ENCODE data around the gene RERE. TPM values are rescaled to one million over a fixed set of nuclear protein-coding genes. Genes with fewer than 3 reads are reported as not detected.
"Not testable (repeated sequence)": the region's sequence is repeated elsewhere in the genome, so short reads cannot be mapped to it uniquely, and the experiment has no call there.

The RERE gene
- total RNA-seq, 1 donor from 2014 or later = 17.4 TPM

DNA sequence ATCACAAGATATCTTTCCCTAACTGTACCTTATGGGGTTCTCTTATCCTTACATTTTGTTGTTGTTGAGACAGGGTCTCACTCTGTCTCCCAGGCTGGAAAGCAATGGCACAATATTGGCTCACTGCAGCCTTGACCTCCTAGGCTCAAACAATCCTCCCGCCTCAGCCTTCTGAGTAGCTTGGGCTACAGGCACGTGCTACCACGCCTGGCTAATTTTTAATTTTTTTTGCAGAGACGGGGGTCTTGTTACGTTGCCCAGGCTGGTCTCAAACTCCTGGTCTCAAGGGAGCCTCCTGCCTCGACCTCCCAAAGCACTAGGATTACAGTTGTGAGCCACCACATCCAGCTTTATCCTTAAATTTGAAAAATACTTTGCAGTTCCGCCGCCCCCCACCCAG lies 10.4 kb downstream of the RERE start:
- no peak for DNase-seq (ENCODE audit: low read depth)

DNA sequence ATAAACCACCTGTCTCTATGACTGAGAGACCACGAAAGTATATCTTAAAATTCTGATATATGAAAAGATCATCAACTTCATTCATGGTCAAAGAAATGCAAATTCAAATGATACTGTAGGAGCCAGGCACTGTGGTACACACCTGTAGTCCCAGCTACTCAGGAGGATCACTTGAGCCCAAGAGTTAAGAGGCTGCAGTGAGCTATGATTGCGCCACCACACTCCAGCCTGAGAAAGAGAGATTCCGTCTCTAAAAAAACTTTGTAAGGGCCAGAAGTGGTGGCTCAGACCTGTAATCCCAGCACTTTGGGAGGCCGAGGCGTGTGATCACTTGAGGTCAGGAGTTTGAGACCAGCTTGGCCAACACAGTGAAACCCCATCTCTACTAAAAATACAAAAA lies 17.0 kb downstream of the RERE start:
- no peak for DNase-seq (ENCODE audit: low read depth)

DNA sequence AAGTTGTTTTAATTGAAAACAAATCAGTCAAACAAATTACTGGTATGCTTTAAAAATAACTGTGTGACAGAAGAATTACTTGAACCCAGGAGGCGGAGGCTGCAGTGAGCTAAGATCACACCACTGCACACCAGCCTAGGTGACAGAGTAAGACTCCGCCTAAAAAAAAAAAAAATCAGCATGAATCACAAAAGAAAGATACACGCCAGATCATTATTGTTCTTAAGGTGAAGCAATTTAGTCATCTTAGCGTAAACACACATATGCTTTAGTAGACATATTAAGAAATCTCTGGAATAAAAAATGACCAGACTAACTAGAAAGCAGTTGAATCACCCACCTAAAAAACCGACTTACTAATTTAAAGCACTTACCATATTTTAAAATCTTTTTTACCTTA lies 20.2 kb downstream of the RERE start:
- no peak for DNase-seq (ENCODE audit: low read depth)

DNA sequence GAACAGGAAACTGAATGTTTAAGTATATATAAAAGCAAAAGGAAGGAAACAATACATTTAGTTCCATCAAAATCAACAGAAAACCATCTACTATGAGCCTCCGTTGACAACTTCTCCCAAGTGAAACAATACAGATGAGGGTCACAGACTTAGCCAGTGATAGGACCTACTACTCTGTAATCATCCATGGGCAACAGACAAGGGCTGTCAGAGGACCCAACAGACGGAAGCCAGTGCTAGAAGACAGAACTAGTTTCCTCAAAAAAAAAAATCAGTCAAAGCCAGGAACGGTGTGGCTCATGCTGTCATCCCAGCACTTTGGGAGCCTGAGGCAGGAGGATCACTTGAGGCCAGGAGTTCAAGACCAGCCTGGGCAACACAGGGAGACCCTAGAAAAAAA lies 20.6 kb downstream of the RERE start:
- no peak for DNase-seq (ENCODE audit: low read depth)

DNA sequence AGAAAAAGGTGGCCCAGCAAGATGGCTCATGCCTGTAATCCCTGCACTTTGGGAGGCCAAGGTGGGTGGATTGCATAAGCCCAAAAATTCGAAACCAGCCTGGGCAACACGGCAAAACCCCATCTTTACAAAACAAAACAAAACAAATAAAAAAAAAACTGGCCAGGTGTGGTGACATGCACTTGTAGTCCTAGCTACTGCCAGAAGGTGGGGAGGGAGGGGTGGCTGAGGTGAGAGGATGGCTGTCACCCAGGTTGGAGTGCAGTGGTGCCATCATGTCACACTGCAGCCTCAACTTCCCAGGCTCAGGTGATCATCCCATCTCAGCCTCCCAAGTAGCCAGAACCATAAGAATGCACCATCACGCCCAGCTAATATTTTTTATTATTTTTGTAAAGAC lies 22.8 kb downstream of the RERE start:
- DNase-seq (ENCODE audit: low read depth) = no peak

DNA sequence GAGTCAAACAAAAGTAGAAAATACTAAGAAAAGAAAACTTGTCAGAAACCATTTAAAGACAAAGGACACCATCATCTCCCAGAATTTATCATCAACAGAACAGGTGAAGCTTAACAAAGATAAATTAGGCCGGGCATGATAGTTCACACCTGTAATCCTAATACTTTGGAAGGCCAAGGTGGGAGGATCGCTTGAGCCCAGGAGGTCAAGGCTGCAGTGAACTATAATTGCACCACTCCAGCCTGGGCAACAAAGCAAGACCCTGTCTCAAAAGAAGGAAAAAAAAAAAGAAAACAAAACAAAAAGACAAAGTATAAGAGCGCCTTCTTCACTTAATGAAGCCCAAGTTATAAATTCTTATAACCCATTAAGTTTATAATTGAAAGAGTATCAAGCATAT lies 25.6 kb downstream of the RERE start:
- DNase-seq (ENCODE audit: low read depth) = no peak

DNA sequence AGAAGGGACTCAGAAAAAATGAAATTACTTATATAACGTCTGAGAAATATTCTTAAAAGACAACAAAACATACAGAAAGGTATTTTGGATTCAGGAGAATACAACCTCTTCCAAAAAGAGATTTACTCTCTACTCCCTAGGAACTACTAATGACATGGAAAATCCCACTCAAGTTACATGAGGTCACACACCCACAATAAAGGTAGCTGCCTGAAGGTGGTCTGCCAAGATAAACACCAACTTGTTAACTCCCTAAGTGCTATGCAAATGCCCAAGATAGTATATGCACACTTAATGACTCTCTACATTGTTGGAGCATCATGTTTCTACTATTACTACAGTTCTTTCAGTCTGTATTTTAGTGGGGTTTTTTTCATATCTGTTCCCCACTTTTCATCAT lies 26.5 kb downstream of the RERE start:
- no peak for DNase-seq (ENCODE audit: low read depth)

DNA sequence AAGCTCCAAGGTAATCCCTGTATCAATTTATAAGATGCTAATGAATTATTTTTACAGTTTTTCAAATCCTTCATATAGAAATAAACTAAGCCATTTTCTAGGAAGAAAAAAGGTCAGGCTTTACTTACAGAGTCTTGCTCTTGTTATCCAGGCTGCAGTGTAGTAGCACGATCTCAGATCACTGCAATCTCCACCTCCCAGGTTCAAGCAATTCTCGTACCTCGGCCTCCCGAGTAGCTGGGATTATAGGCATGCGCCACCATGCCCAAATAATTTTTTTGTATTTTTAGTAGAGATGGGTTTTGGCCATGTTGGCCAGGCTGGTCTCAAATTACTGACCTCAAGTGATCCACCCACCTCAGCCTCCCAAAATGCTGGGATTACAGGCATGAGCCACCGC lies 27.0 kb downstream of the RERE start:
- DNase-seq (ENCODE audit: low read depth) = no peak

DNA sequence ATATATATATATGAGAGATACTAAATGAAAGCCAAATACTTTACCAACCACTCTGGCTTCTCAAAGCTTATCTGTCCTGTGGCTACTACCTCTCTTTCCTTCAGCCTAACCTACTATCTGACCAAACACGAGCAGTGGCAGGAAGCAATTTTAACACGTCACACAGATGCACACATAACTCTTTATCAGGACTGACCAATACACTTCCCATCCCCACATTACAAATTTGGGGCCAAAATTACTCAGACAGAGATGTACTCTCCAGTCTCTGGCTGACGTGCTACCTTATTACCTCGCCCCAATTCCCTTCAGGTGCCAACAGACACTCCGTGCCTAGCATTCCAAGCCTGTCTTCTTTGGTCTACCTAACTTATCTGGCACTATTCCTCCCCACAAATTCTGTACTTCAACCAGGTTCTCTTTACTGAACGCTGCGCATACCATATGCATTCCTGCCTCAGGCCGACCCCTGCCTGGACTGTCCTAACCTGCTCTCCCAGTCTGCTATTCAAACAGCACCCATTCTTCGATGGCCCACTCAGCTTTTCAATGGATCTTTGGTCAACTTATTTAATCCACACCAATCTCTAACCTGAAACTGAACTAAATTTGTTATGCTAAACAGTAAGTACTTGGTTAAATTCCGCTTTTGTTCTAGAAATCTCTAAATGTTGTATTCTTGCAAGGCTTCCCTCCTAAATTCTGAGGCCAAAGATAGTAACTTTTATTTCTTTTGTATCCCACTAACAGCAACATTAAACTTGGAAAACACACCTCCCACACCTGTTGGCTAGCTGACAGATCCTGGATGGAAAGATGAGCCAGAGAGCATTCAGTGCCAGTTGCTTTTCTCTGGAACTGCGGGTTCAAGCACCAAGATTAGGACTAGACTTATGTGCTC lies 27.9 kb downstream of the RERE start:
- DNase-seq (ENCODE audit: low read depth) = no peak

DNA sequence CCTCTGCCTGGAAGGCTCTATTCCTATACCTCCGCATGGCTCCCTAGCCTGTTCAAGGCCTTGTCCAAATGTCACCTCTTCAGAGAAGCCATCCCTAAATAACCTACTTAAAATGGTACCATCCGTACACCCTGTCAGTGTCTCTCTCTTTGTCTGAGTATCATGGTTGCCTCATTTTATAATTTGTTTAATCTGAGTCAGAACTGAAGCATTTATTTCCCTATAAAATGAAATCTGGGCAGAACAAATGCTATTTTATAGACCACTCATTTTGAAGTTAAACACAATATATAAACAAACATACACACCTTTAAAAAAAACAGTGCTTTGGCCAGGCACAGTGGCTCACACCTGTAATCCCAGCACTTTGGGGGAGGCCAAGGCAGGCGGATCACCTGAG lies 30.2 kb downstream of the RERE start:
- DNase-seq (ENCODE audit: low read depth) = no peak

DNA sequence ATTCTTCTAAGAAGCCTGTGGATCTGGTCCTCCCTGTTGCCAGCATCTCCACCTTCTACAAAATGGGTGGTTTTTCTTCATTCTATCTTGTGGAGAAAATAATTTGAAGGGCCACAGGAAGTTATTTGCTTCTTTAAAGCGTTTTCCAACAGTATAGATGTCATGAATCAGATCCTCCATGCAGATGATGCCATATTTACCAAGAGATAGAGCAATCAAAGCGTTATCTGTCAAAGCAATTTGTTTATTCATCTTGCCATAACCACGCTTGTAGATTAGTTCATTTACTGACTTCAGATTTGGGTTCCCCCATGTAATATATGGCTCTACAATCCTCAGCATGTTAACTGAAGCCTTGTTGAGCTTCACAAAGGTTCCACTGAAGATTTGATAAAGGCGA lies 31.2 kb downstream of the RERE start:
- not testable (repeated sequence) for DNase-seq (ENCODE audit: low read depth)

DNA sequence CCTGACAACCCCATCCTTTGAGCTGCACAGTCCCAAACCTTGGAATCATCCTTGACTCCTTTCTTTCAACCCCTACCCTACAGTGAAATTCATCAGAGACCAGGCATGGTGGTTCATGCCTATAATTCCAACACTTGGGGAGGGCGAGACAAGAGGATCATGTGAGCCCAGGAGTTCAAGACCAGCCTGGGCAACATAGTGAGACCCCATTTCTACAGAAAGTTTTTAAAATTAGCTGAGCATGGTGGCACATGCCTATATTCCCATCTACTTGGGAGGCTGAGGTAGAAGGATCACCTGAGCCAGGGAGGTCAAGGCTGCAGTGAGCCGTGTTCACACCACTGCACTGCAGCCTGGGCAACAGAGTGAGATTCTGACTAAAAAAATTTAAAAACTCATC lies 34.5 kb downstream of the RERE start:
- DNase-seq (ENCODE audit: low read depth) = no peak

DNA sequence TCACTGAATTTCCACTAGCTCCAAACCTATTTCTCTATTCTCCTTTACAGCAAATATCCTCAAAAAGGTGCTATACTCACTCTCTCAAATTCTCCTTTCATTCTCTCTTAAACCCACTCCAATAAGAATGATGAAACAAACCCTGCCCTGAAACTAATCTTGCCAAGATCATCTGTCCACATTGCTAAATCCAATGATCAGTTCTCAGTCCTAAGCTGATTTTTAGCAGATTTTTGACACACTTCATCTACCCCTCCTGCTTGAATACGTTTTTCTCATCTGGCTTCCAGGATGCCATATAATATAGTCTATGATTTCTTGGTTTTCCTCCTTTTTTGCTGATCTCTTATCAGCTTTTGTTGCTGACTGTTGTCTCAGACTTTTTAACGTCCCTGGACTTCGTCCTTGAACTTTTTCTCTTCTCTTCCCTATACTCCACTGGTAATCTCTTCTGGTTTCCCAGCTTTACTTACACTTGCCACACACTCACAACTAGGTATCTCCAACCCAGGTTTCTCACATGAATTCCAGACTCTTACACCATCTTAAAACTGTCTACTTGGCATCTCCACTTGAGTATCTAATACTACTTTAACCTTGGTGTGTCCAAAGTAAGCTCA lies 35.3 kb downstream of the RERE start:
- DNase-seq (ENCODE audit: low read depth) = no peak

DNA sequence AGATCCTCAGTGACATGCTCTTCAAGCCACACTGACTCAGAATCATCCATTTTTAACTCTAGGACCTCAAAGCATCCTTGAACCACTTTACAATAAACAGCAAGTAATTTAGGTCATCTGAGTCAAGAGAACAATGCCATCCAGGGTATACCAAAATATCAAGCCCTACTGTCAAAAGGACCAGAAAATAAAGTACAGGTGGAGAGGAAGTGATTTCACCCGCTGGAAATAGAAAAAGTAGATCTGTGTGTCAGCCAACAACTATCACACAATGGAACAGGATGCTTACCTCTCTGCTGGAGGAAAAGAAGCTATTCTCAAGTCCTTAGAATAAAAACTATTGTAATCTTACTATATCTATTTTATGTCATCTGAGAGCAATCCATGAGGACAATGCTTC lies 37.0 kb downstream of the RERE start:
- peak; percentile 10 for DNase-seq (ENCODE audit: low read depth)

DNA sequence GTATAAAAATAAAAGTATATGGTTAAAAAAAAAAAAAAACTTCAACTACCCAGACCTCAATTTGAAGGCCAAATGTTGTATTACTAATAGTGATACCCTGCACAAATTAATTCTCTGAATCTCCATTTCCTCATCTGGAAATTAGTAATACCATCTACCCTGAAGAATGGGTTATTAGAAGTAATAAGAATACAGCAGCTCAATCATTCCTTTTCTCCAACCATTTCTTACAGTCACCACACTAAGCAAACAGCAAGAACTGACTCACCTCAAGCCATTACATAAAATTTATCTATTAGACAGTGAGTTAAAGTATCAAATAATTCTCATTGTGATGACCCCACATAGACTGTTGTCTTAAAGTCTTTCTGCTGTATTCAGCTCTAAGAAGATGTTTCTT lies 39.6 kb downstream of the RERE start:
- DNase-seq (ENCODE audit: low read depth) = no peak

DNA sequence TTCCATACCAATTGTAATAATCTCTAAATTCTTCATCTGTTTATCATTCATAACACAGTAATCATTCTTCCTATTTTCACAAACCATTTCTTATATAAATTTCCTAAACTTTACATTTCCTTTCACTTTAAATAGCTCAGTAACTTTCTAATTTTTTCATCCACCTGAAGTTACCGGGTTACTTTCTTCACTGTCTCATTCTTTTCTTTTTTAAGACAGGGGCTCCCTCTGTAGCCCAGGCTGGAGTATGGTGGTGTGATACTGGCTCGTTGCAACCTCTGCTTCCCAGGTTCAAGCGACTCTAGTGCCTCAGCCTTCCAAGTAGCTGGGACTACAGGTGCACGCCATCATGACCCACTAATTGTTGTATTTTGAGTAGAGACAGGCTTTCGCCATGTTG lies 41.3 kb downstream of the RERE start:
- DNase-seq (ENCODE audit: low read depth) = no peak

DNA sequence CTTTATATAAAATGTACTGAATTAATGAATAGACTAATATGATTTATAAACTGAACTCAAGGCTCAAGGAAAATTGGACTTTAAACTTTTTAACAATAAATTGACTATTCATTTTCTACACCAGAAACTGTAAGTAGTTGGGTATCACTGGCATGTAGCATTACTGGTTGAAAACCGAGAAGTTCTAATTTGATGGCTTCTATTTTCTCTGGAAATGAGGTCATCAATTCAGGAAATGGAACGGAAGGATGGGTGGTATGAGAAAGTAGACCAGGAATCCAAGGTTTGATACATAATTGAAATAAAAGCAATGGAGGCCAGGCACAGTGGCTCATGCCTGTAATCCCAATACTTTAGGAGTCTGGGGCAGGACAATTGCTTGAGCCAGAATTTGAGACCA lies 50.4 kb downstream of the RERE start:
- no peak for DNase-seq (ENCODE audit: low read depth)

DNA sequence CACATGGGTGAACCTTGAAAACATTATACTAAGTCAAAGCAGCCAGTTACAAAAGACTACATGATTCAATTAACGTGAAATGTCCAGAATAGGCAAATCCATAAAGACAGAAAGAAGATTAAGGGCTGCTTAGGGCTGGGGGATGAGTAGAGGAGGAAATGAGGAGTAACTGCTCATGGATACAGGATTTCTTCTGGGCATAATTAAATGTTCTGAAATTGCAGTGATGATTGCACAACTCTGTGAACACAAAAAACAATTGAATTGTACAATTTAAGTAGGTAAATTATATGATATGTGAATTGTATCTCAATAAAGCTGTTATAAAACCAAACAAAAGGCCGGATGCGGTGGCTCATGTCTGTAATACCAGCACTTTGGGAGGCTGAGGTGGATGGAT lies 52.2 kb downstream of the RERE start:
- no peak for DNase-seq (ENCODE audit: low read depth)

DNA sequence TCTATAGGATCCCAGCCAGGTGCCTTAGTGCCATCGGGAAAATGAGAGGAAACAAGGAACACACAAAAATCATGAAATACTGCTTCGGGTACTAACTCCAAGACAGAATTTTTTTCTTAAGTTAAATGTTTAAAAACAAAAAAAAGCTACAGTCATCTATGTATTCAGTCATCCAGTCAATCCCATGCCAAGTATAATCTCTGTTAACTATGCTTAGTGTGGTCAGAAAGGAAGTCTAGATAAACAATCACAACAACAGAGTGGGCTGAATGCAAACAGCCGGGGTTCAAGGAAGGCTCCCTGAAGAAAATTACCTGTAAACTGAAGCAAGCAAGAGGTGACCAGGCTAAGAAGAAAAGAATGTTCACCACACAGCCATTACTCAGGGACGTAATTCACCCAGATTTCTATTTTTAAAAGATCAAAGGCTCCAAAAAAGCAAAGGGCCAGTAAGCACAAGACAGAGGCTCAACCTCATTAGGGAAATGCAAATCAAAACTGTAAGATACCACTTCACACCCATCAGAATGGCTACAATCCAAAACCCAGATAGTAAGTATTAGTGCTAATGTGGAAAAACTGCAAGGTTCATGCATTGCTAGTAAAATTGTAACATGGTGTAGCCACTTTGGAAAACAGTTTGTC lies 53.0 kb downstream of the RERE start:
- no peak for DNase-seq (ENCODE audit: low read depth)

DNA sequence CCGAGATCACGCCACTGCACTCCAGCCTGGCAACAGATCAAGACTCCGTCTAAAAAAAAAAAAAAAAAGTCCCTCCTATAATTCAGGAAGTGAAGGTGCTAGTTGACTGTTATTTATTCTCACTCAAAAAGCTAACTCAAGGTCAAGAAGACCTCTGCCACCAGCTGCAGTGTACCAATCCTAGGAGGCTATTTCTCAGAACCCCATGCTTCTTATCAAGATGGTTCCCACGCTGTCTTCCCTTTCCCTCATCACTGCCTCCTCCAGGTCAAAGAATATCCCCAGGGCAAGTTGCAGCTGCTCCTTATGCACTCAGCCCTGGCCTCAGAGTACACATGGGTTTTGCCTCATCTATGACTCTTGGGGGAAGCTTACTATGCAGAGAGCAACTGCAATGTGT lies 53.6 kb downstream of the RERE start:
- DNase-seq (ENCODE audit: low read depth) = peak; percentile 18

DNA sequence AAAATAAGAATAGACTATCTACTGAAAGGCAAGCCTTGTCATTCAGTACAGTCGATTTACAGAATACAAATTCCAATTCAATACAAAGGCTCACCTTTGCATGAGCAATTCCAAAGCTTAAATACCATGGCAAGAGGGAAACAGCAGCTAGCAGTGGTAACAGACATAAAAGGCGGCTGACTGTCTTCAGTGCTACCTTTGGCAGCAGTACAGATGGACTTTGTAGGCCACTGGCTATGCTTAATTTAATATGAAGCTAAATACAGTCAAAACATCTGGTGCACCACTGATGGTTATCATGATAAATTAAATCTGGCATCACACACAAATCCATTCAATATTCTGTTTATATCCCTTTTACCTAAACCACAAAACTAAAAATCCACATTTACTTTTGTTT lies 62.4 kb downstream of the RERE start:
- no peak for DNase-seq (ENCODE audit: low read depth)

DNA sequence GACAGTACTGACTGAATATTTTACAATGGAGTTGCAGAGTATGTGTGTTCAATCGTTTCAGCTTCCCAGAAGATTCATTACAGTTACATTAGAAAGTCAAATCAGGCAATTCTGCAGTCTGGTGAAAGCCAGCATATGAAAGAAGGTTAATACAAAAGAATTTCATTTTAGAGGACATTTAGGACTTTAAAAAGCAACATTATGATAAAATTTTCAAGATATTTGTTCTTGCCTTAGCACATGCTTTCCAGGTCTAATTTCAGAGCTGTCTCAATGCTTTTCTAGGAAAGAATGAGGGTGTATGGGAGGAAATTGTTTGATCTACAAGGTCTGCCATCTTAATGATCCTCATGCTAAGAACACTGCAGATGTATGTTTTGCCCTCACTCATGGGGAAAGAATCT lies 63.2 kb downstream of the RERE start:
- DNase-seq (ENCODE audit: low read depth) = no peak

DNA sequence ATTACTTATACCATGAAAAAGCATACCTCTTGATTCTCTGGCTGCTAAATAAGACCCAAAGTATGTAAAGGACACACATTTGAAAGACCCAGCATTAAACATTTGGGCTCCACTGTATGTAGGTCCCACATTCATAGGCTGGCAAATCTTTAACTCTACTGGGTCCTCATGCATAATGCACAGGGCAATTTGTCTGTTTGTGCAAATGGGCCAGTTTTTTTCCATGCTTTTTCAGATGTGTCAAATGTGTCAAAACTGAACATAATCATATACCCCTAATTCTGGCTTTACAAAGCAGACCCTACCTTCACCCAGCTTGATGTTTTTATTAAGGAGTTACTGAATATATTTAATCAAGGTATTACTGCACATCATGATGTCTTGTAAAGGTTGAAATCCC lies 63.7 kb downstream of the RERE start:
- no peak for DNase-seq (ENCODE audit: low read depth)
